HUES6 (cell line): ENCODE results near the gene FBF1.
"Not testable (repeated sequence)": the region's sequence is repeated elsewhere in the genome, so short reads cannot be mapped to it uniquely, and the experiment has no call there.

ENCODE experiments used
- H3K27ac ChIP-seq: 2 replicates; pipeline ENCODE4 v1.7.0; 2013; ENCODE audit warnings: low read depth, mild to moderate bottlenecking, low read length, inconsistent platforms
- H3K27me3 ChIP-seq: 2 replicates; pipeline ENCODE4 v1.6.1; 2013; ENCODE audit warnings: low read length; ENCODE audit not compliant: control insufficient read depth, insufficient read depth
- H3K36me3 ChIP-seq: 2 replicates; pipeline ENCODE4 v1.6.1; 2013; ENCODE audit warnings: low read length; ENCODE audit not compliant: control insufficient read depth, insufficient read depth
- H3K4me1 ChIP-seq: 2 replicates; pipeline ENCODE4 v1.6.1; 2013; ENCODE audit warnings: low read length; ENCODE audit not compliant: control insufficient read depth, insufficient read depth
- H3K4me3 ChIP-seq: 2 replicates; pipeline ENCODE4 v1.5.1; 2013; ENCODE audit warnings: low read depth, low read length
- H3K9ac ChIP-seq: one replicate; pipeline ENCODE4 v1.6.1; 2013; ENCODE audit warnings: mild to moderate bottlenecking, low read length
- H3K9me3 ChIP-seq: 2 replicates; pipeline ENCODE4 v1.6.1; 2013; ENCODE audit warnings: low read depth, low read length; ENCODE audit not compliant: control insufficient read depth, insufficient read depth

The FBF1 gene

GRCh38 chr17:75976175-75976848, 35.5 kb upstream of the FBF1 start:
- Histone ChIP-seq H3K9ac (no peak overlapping the region), H3K9me3 (no peaks in the 10 kb centered on the region), H3K27ac (no peak overlapping the region), H3K27me3 (no peaks in the 10 kb centered on the region), H3K4me3 (0 out of 2 replicates have a peak overlapping the region, but pooled peaks have one; percentile 7), H3K4me1 (peaks cover 18% of the 10 kb centered on the region), H3K36me3 (peaks cover 36% of the 10 kb centered on the region)

GRCh38 chr17:75975757-75976174, 34.9 kb upstream of the FBF1 start:
- Histone ChIP-seq H3K9ac (no peak overlapping the region), H3K27me3 (no peaks in the 10 kb centered on the region), H3K4me1 (peaks cover 12% of the 10 kb centered on the region), H3K9me3 (no peaks in the 10 kb centered on the region), H3K4me3 (no peak overlapping the region), H3K27ac (no peak overlapping the region), H3K36me3 (peaks cover 36% of the 10 kb centered on the region)

DNA sequence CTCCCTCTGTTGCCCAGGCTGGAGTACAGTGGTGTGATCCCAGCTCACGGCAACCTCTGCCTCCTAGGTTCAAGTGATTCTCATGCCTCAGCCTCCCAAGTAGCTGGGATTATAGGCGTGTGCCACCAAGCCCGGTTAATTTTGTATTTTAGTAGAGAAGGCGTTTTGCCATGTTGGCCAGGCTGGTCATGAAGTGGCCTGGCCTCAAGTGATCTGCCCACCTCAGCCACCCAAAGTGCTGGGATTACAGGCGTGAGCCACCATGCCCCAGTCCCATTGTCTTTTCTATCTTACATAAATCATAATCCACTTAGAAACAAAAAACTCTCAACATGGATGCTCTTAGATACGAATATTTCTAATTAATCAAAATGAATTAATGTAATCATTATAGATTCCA, 34.3 kb upstream of the FBF1 start:
- H3K4me1 ChIP-seq, H3K9ac ChIP-seq, H3K4me3 ChIP-seq, H3K27me3 ChIP-seq, H3K27ac ChIP-seq, H3K9me3 ChIP-seq: not testable (repeated sequence)
- peaks cover 42% of the 10 kb centered on the region for H3K36me3 ChIP-seq

- no peaks in the 10 kb centered on the region for H3K27me3 ChIP-seq
- no peaks in the 10 kb centered on the region for H3K4me1 ChIP-seq
Measured at GRCh38 chr17:75970626-75971025, 29.8 kb upstream of the FBF1 start.

GRCh38 chr17:75970011-75970523, 29.2 kb upstream of the FBF1 start:
- Histone ChIP-seq H3K9me3 (no peaks in the 10 kb centered on the region), H3K27me3 (no peaks in the 10 kb centered on the region), H3K9ac (no peak overlapping the region), H3K27ac (no peak overlapping the region), H3K4me3 (no peak overlapping the region), H3K36me3 (peaks cover 31% of the 10 kb centered on the region), H3K4me1 (no peaks in the 10 kb centered on the region)

More at GRCh38 chr17:75970626-75971025, 29.8 kb upstream of the FBF1 start:
- Histone ChIP-seq H3K4me3 (no peak overlapping the region), H3K27ac (no peak overlapping the region), H3K36me3 (peaks cover 34% of the 10 kb centered on the region), H3K9me3 (no peaks in the 10 kb centered on the region), H3K9ac (no peak overlapping the region)

- not testable (repeated sequence) for H3K27me3 ChIP-seq, H3K9me3 ChIP-seq
- H3K36me3 ChIP-seq, result peaks cover 28% of the 10 kb centered on the region
Measured at GRCh38 chr17:75969044-75969443, 28.2 kb upstream of the FBF1 start.

DNA sequence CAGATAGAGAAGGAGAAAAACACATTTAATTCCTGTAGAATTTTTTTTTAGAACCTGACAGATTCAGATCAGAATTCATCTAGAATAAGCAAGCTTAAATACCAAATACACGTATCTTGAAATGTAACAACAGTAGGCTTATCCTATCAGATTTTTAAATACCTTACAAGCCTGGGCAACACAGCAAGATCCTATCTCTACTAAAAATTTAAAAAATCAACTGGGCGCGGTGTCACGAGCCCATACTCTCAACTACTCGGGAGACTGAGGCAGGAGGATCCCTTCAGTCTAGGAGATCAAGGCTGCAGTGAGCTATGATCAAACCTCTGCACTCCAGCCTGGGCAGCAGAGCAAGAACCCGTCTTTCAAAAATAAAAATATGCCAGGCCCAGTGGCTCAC, 24.6 kb upstream of the FBF1 start:
- Histone ChIP-seq H3K27me3 (no peaks in the 10 kb centered on the region), H3K36me3 (peaks cover 5% of the 10 kb centered on the region; the same call in 1 of the 2 replicates), H3K9ac (no peak overlapping the region), H3K9me3 (no peaks in the 10 kb centered on the region), H3K4me1 (peaks cover under 1% of the 10 kb centered on the region; the same call in 1 of the 2 replicates), H3K27ac (no peak overlapping the region), H3K4me3 (no peak overlapping the region)

More at GRCh38 chr17:75969044-75969443, 28.2 kb upstream of the FBF1 start:
- H3K4me3 ChIP-seq, H3K4me1 ChIP-seq, H3K9ac ChIP-seq, H3K27ac ChIP-seq: not testable (repeated sequence)

DNA sequence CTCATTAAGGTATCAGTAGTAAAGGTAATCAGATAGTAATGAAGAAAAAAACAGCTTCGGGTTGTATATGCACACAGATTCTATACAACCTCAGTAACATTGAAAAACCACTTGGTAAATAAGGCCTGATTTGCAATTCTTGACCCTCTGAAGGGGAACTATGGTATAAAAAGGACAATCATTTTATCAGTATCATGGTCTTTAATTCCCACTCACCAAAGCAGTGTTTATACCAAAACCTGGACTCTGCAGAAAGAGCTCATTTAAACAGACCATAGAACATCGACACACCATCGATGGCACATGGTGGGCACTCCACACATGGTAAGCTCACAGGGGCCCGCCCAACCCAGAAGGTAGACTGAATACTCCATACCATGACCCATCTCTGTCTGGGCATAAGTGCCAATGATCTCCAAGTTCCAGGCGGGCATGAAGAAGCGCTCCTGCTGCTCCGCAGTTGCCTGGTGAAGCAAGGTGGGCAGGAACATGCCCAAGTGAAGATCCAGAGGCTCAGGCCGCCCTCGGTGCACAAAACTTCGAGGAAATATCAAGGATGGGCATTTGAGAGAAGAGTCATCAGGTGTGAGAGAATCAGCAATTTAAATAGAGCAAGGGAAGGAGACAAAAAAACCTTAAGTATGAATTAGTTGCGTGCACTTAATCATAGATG, 19.1 kb upstream of the FBF1 start:
- no peak overlapping the region for H3K9ac ChIP-seq
- H3K36me3 ChIP-seq, result peaks cover 19% of the 10 kb centered on the region
- no peaks in the 10 kb centered on the region for H3K27me3 ChIP-seq
- no peaks in the 10 kb centered on the region for H3K9me3 ChIP-seq
- no peak overlapping the region for H3K4me3 ChIP-seq
- peaks cover 18% of the 10 kb centered on the region for H3K4me1 ChIP-seq
- H3K27ac ChIP-seq, result no peak overlapping the region

- H3K27me3 ChIP-seq, result no peaks in the 10 kb centered on the region
- no peak overlapping the region for H3K4me3 ChIP-seq
- H3K4me1 ChIP-seq, result peaks cover 18% of the 10 kb centered on the region
- no peak overlapping the region for H3K27ac ChIP-seq
- no peak overlapping the region for H3K9ac ChIP-seq
- peaks cover 24% of the 10 kb centered on the region for H3K36me3 ChIP-seq
- H3K9me3 ChIP-seq, result no peaks in the 10 kb centered on the region
Measured at GRCh38 chr17:75959051-75959838, 18.4 kb upstream of the FBF1 start.

- peaks cover 79% of the 10 kb centered on the region for H3K36me3 ChIP-seq
- H3K4me3 ChIP-seq, result no peak overlapping the region
- no peak overlapping the region for H3K27ac ChIP-seq
- no peaks in the 10 kb centered on the region for H3K27me3 ChIP-seq
- H3K9ac ChIP-seq, result no peak overlapping the region
- no peaks in the 10 kb centered on the region for H3K4me1 ChIP-seq
- H3K9me3 ChIP-seq, result no peaks in the 10 kb centered on the region
Measured at GRCh38 chr17:75950855-75951554, 10.2 kb upstream of the FBF1 start.
